Measurements from ENCODE around the gene C16orf54. TPM values are rescaled to one million over a fixed set of nuclear protein-coding genes. Genes with fewer than 3 reads are reported as not detected.
"Not testable (repeated sequence)": the region's sequence is repeated elsewhere in the genome, so short reads cannot be mapped to it uniquely, and the experiment has no call there.

C16orf54 gene
- total and polyA plus RNA-seq, 9 of the 15 experiments (the other 6 are each of a cell fraction or from before 2014, with no cell fraction given), result 0.09 TPM; not detected in 8

DNA sequence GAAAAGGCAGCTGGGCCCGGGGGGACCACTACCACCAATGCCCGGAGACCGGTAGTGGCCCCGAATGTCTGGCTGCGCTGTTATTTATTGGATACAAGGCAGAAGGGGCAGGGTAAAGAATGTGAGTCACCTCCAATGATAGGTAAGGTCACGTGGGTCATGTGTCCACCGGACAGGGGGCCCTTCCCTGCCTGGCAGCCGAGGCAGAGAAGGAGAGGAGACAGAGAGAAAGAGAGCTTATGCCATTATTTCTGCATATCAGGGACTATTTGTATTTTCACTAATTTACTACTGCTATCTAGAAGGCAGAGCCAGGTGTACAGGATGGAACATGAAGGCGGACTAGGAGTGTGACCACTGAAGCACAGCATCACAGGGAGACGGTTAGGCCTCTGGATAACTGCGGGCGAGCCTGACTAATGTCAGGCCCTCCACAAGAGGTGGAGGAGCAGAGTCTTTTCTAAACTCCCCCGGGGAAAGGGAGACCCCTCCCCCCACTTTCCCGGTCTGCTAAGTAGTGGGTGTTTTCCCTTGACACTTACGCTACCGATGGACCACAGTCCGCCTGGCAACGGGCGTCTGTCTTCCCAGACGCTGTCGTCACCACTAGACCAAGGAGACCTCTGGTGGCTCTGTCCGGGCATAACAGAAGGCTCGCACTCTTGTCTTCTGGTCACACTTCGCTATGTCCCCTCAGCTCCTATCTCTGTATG is 24.5 kb downstream of the C16orf54 start (continued):
- TF ChIP-seq JUND (IDR thresholded peaks at IDR 0.05; ENCODE audit: borderline replicate concordance, low read depth, low read length) (peak; percentile 38; the same call in 1 of the 2 replicates), JUND (tag; IDR thresholded peaks at IDR 0.05; ENCODE audit: borderline replicate concordance, low read depth, low read length) (peak; percentile 26; the same call in 1 of the 3 replicates), MYC (IDR thresholded peaks at IDR 0.05; ENCODE audit: low read depth, low read length) (0 out of 2 replicates have a peak, but pooled peaks have one; percentile 19), RAD51 (IDR thresholded peaks at IDR 0.05; ENCODE audit: borderline replicate concordance, low read depth) (0 out of 2 replicates have a peak, but pooled peaks have one; percentile 23), RFX1 (IDR thresholded peaks at IDR 0.05) (peak; percentile 43; the same call in 1 of the 2 replicates)
- TF ChIP-seq MYC (CRISPR knock-in tag; IDR thresholded peaks at IDR 0.05; ENCODE audit: borderline replicate concordance, low read depth), result not testable (repeated sequence)
- TF ChIP-seq, protein P1, sequence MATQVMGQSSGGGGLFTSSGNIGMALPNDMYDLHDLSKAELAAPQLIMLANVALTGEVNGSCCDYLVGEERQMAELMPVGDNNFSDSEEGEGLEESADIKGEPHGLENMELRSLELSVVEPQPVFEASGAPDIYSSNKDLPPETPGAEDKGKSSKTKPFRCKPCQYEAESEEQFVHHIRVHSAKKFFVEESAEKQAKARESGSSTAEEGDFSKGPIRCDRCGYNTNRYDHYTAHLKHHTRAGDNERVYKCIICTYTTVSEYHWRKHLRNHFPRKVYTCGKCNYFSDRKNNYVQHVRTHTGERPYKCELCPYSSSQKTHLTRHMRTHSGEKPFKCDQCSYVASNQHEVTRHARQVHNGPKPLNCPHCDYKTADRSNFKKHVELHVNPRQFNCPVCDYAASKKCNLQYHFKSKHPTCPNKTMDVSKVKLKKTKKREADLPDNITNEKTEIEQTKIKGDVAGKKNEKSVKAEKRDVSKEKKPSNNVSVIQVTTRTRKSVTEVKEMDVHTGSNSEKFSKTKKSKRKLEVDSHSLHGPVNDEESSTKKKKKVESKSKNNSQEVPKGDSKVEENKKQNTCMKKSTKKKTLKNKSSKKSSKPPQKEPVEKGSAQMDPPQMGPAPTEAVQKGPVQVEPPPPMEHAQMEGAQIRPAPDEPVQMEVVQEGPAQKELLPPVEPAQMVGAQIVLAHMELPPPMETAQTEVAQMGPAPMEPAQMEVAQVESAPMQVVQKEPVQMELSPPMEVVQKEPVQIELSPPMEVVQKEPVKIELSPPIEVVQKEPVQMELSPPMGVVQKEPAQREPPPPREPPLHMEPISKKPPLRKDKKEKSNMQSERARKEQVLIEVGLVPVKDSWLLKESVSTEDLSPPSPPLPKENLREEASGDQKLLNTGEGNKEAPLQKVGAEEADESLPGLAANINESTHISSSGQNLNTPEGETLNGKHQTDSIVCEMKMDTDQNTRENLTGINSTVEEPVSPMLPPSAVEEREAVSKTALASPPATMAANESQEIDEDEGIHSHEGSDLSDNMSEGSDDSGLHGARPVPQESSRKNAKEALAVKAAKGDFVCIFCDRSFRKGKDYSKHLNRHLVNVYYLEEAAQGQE (IDR thresholded peaks at IDR 0.05; ENCODE audit: borderline replicate concordance), result peak; percentile 76
- TF ChIP-seq, protein P1 (CRISPR knock-in tag; IDR thresholded peaks at IDR 0.05; ENCODE audit: low read depth), result not testable (repeated sequence)
- TF ChIP-seq, protein P2, sequence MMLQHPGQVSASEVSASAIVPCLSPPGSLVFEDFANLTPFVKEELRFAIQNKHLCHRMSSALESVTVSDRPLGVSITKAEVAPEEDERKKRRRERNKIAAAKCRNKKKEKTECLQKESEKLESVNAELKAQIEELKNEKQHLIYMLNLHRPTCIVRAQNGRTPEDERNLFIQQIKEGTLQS (IDR thresholded peaks at IDR 0.05), result peak; percentile 39; the same call in 1 of the 2 replicates
- TF ChIP-seq, protein P2 (CRISPR knock-in tag; conservative IDR thresholded peaks at IDR 0.05), result not testable (repeated sequence)
